ENCODE data around the gene HYAL2.

DNA sequence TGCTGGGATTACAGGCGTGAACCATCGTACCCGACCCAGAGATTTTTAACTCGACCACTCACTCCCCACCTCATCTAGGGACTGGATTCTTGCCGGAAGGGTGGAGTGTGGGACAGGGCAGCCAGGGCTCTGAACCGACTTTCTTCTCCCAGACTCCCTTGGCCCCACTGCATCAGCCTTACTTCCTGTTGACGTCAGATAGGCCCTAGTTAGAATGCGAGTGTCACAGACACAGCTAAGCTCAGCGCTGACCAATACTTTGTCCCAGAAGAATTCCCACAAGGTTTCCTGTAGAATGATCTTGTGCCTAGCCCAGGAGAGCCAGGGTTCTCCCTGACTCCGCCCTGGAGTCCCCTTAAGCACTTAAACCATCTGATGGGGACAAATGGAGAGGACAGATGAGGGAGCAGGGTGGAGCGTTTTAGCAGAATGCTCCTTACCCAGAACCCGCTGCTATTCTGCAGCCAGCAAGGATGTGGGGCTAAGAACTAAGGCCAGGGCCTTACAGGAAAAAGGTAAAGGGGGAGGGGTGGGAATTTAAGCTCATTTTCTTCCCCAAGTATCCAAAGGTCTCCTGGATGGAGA, 11.3 kb upstream of the HYAL2 start:
- TF ChIP-seq EP300 (IDR thresholded peaks at IDR 0.05) (no peak), CTCF (IDR thresholded peaks at IDR 0.05) (no peak), POLR2A (IDR thresholded peaks at IDR 0.05) (no peak)

Measured in ovary (tissue), 3 donors.